ENCODE measurements around the gene FADS3.
A peak's percentile ranks its signal among the peaks of the same experiment; 100 is the strongest.

Gene FADS3

GRCh38 chr11:61912991-61913698 is 21.8 kb upstream of the FADS3 start:
- no peak for DNase-seq

- no peak for DNase-seq
These were observed 21.2 kb upstream of the FADS3 start for GRCh38 chr11:61912530-61912898.

DNA sequence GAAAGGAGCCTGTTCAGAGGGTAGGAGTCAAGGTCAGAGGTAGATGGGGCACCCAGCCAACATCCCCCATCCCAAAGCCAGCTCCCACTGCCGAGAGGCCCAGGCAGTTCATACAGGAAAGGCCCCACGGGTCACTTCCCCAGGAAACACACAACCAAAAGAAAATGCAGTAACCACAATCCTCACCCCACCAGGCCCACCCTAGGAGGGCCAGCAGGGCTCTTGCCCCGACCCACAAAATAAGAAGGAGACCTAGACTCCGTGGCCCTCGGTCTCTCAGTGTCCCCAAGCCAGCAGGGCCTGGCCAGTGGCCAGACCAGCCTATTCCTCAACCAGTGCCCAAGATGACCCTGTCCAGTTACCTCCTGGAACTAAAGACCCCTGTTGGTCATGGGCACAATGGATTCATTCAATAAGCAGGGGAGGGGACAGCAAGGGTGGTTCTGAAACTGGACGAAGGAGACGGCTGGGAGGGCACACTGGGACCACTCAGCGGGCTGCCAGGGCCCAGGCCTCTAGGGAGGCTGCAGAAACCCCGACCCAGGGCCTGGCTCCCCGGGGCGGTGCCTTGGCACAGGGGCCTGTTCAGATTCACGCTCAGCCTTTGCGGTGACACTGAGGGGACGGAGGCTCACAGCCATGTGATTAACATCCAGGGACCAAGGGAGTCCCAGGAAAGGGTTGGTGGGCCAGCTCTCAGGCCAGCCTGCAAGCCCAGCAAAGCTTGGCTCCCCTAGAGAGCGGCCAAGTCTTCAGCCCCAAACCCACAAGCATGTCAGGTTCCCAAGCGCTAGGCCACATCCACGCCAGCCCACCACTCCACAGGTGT is 20.6 kb upstream of the FADS3 start:
- DNase-seq = no peak

GRCh38 chr11:61911128-61911700 is 19.9 kb upstream of the FADS3 start:
- no peak for DNase-seq

- no peak for DNase-seq
These were observed 19.1 kb upstream of the FADS3 start for GRCh38 chr11:61910187-61911127.

DNA sequence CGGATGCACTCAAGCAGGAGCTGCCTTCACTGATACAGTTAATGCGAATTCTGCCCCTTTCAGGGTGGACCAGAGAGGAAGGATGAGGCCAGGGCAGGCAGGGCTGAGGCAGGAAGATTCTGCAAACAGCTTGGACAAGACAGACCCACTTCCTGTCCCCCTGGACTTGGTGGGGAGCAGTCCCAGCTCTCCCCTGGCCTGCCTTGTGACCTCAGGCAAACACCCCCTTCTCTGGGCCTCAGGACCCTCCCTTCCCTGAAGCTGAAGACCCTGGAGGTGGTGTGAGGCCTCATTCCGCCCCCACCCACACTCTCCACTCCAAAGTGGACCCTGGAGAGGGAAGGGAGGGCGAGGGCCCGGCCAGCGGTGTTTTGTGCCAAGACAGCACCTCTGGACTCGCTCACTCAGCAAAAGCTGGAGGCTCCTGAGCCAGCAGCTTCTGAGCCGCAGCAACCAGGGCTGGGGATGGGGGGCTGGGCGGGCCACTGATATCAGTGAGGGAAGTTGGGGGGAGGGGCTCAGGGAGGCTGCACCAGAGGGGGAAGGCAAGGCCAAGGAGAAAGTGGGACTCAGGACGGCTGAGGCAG is 17.5 kb upstream of the FADS3 start:
- DNase-seq = no peak

GRCh38 chr11:61907871-61908729 is 16.8 kb upstream of the FADS3 start:
- no peak for DNase-seq

DNA sequence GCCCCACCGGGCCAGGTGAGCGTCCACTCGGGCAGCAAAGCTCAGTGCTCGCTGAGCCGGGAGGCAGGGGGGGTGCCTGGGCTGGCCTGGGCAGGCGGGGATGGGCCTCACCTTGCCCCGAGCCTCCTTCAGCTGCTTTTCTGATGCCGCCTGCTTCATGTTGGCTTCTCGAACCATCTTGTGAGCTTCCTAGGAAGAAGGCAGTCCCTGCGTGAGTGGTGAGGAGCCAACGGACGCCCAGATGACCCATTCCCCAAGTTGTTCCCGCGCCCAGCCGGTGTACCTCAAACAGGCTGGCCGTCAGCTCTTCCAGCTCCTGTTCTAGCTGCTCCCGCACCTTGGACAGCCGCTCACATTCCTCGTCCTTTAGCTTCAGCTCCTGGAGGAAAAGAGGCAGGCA is 15.9 kb upstream of the FADS3 start:
- no peak for DNase-seq

DNA sequence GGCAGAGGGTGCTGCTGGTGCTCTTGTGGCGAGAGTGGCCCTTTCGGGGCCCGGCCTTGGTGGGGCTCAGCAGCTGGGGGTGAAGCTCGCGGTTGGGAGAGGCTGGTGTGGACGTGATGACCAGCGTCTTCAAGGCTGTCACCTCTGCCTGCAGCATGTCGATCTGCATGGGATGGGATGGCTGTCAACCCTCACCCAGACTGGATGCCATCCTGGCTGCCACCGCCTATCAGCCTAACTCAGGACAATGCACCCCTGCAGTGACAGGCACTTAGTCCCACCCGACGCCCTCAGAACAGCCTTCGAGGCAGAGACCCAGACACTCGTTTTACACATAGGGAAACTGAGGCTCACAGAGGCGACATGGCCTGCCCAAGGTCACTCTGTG is 15.2 kb upstream of the FADS3 start:
- no peak for DNase-seq

DNA sequence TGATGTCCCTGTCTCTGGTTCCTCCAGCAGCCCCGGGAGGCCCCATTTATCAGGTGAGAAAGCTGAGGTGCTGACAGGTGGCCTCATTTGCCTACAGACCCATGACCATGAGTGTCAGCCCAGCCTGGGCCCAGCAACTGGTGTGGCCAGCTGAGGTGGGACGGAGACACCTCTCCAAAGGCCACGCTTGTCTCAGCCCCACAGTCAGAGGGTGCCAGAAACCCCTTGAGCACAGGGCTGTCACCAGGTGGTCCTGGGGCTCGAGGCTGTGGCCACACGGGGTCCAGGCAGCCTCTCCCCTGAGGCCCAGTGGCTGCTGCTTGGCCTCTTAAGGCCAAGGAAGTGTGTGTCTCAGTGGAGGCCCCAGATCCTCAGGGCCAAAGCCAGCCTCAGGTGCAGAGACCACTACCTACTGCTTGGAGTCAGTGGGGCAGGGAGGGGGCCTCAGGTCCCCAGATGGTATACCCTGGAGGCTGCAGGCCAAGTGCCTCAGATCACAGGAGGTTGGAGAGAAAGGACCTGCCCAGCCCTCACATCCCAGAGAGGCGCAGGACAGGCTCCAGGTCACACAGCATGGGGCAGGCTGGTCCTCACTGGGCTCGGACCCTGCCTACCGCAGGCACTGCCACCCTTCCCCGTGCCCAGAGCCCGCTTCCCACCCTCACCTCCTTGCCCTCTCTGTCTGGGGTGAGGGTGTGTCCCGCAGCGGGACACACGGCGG is 14.6 kb upstream of the FADS3 start:
- no peak for DNase-seq

DNA sequence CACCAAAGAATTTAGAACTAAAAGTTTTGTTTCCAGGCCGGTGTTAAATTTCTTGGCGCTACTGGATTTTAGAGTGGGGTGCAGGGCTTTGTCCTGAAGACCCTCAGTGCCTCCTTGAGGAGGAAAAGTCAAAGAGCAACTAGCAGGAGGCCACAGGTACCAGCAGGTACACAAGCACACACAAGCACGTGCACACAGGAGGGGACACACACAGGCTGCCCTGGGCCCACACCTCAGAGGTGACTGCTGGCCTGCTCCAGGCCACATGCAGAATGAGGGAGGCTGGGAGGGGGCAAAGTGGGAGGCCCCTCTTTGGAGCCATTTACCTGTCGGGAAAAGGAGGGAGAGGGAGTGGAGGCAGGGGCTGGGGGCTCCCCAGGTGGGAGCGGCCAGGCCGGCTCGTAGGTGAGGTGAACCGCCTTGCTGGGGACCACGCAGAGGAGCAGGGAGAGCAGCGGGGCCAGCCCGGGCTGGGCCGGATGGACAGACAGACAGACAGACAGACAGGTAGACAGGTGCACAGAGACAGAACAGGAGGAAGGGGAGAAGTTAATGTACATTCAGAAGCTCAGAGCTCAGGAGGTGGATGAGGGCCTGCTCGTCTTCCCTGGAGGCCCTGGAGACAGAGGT is 13.8 kb upstream of the FADS3 start:
- no peak for DNase-seq

DNA sequence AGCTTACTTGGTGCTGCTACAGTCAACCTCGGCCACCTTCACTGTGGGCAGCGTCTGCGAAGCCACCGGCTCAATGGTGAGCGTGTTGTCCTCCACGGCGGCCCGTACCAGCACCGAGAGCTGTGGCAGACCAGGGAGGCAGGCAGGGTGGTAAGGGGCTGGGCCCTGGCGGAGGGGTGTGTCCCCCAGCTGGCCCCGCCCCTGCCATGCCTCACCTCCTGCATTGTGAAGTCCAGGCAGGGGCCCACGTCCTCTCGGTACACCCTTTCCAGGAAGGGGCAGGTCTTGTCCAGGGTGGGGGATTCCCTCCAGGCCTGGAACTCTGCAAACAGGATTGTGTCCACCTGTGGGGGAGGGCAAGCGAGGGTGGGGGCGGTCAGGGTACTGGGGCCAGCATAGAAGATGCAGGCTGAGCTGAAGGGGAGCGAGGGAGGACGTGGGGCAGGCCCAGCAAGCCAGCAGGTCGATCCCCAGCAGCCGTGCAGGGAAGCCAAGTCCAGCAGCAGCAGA is 13.2 kb upstream of the FADS3 start:
- DNase-seq = peak in 1 of 2 donors; percentile 31

DNA sequence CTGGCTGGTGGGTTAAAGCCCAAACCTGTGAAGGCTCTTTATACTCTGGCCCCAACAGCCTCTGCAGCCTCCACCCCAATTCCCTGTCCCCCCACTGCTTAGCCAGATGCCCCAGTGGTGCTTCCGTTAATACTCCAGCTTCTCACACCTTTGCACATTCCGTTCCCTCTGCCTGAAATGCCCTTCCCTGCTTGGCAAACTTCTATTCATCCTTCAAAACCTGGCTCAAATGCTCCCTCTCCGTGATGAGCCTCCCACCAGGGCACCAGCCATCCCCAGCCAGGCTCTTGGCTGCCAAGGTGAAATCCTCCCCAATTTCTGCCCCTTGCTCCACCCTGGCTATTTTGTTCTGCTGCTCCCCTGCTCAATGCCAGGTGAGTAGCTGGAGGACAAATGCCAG is 12.5 kb upstream of the FADS3 start:
- no peak for DNase-seq

DNA sequence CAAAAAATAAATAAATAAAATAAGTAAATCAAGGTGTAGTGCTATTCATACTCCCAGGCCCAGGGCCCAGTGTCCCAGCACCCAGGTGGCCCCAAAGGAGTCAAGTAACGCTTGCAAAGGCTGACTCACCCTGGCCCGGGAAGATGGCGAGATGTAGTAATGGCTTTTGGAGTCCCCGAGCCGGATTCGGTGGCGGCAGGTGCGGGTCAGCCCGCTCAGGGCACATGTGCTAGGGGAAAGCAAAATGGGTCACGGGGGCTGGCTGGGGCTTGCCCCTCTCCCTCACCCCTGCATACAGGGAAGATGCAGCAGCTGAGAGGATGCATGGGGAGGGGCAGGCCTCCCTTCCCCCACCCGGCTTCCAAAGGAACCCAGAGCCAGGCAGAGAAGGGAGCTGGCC is 11.0 kb upstream of the FADS3 start:
- no peak for DNase-seq

DNA sequence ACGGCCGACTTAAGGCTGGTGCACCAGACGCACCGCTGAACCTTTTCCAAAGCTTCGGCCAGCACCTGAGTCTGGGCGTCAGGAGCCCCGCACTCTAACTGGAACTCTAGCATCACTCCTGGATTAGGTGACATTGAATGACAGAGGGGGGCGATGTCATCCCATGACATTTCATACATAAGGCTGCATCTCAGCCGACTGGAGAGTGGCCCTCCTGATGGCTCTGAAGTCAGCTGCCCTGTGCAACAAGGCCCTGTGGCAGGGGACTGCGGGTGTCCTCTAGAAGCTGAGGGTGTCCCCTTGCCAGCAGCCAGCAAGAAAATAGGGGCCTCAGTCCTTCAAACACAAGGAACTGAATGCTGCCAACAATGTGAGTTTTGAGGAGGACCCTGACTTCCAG is 10.1 kb upstream of the FADS3 start:
- DNase-seq = no peak

DNA sequence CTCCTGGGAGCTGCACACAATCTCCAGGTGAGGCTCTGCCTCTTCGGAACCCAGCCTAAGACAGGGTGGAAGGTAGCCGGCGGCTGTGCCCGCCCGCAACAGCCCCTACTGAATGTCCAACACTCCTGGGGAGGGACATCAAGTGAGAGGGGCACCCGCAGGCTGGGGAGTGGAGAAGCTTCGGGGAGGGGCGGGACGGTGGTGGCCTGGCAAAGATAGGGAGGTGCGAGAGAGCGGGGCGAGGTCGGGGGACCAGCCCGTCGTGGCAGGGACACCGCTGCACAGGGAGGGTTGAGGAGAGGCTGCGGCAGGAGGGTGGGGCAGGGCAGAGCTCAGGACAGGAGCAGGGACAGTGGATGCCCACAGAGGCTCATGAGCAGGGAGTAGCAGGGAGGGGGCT is 8.9 kb upstream of the FADS3 start:
- DNase-seq = no peak

- DNase-seq = peak; percentile 93 to 95
These were observed 7.9 kb upstream of the FADS3 start for GRCh38 chr11:61899146-61899841.

- no peak for DNase-seq
These were observed 6.9 kb upstream of the FADS3 start for GRCh38 chr11:61898247-61898582.

DNA sequence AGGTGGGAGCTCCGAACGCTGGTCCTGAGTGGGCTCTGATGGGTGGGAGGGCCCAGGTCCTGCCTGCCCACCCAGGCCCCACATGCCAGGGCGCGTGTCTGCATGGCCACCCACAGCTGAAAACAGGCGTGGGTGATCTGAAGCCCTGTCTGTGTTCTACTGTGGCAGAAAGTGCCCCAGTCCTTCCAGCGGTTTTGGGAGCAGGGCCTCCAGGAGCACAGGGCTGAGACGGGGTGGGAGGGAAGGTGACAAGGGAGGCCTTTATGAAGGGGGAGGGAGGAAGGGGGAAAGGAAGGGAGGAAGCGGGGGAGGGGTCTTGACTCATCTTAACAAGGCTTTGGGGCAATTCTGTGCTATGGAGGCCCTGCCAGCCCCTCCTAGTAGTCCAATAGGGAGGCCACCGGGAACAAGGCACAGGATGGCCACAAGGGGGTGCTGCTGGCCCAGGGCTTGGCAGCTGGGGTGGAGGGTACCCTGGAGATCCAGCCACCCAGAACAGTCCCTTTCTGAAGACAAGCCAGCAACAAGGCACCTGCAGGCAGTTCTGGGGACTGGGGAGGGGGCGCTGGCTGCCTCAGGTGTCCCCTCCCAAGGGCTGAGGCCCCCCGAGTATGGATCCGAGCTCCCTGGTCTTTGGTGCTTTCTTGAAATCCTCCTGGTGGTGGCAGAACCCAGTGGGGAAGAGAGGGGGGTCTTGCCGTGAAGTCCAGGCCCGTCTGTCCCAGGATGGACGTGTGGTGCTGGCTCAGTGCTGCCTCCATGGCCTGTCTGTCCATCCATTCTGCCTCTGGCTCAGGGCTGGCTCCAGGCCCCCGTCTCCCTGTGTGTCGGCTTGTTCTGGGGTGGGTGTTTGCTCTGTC is 6.3 kb upstream of the FADS3 start:
- DNase-seq = peak; percentile 84 to 85

All from stimulated activated CD4-positive, alpha-beta T cell treated with anti-CD3 and anti-CD28 coated beads, Interleukin-2, amount 100 ng/mL, for 24 hours (primary cell).